Osteocyte (in vitro differentiated cells): Measurements from ENCODE around the gene PLK2. TPM values are rescaled to one million over a fixed set of nuclear protein-coding genes. Genes with fewer than 3 reads are reported as not detected.

ENCODE experiments used
- DNase-seq: peaks from one replicate; pipeline ENCODE4 v3.0.0; 2021; ENCODE audit warnings: mixed read lengths; ENCODE audit not compliant: unreplicated experiment; ENCODE audit errors: extremely low spot score
- H3K27ac Mint-ChIP-seq: one replicate; pipeline ENCODE4 v1.8.0; 2021; ENCODE audit warnings: mild to moderate bottlenecking, mixed read lengths; ENCODE audit not compliant: unreplicated experiment
- H3K27me3 Mint-ChIP-seq: one replicate; pipeline ENCODE4 v1.8.0; 2021; ENCODE audit warnings: mixed read lengths; ENCODE audit not compliant: unreplicated experiment
- H3K36me3 Mint-ChIP-seq: one replicate; pipeline ENCODE4 v1.8.0; 2021; ENCODE audit warnings: mixed read lengths; ENCODE audit not compliant: unreplicated experiment
- H3K4me1 Mint-ChIP-seq: one replicate; pipeline ENCODE4 v1.8.0; 2021; ENCODE audit warnings: mixed read lengths; ENCODE audit not compliant: unreplicated experiment
- H3K4me3 Mint-ChIP-seq: one replicate; pipeline ENCODE4 v1.8.0; 2021; ENCODE audit warnings: mild to moderate bottlenecking, moderate library complexity, mixed read lengths; ENCODE audit not compliant: unreplicated experiment
- H3K9me3 Mint-ChIP-seq: one replicate; pipeline ENCODE4 v1.8.0; 2021; ENCODE audit warnings: mixed read lengths; ENCODE audit not compliant: unreplicated experiment
- CTCF ChIP-seq: fragments of 200-600 bp; sonication (generic); IDR thresholded peaks from 2 replicates; pipeline ENCODE4 v1.5.0; 2021; ENCODE audit warnings: antibody characterized with exemption, mild to moderate bottlenecking, moderate library complexity
- total RNA-seq: library from RNA; stranded (reverse); gene quantifications from 2 replicates; pipeline ENCODE4 v1.2.1, GENCODE V29; 2021

The PLK2 gene
- total RNA-seq, 1 donor from 2014 or later, result 73.3 TPM

- H3K4me3 Mint-ChIP-seq, result no peak overlapping the region
- no peak for DNase-seq
- H3K27me3 Mint-ChIP-seq, result peaks cover 61% of the 10 kb centered on the region
- H3K9me3 Mint-ChIP-seq, result no peaks in the 10 kb centered on the region
- no peaks in the 10 kb centered on the region for H3K36me3 Mint-ChIP-seq
- H3K27ac Mint-ChIP-seq, result no peak overlapping the region
- no peaks in the 10 kb centered on the region for H3K4me1 Mint-ChIP-seq
- TF ChIP-seq CTCF, result no peak
Measured at GRCh38 chr5:58493141-58493540, 33.3 kb upstream of the PLK2 start.

GRCh38 chr5:58491216-58491892 is 31.5 kb upstream of the PLK2 start, which contains the start of gene GAPT:
TSS of gene GAPT (plus strand) at chr5:58491435. CDS start at chr5:58494537, 3,102 bp downstream.
- Mint-ChIP-seq H3K36me3 (no peaks in the 10 kb centered on the region), H3K4me1 (no peaks in the 10 kb centered on the region), H3K27ac (no peak within 1 kb of the TSS), H3K27me3 (peaks cover 68% of the 10 kb centered on the region), H3K4me3 (no peak within 1 kb of the TSS), H3K9me3 (no peaks in the 10 kb centered on the region)
- no peak for DNase-seq
- TF ChIP-seq CTCF, result no peak

GRCh38 chr5:58490402-58491050 is 30.6 kb upstream of the PLK2 start:
- peaks cover 66% of the 10 kb centered on the region for H3K27me3 Mint-ChIP-seq
- H3K27ac Mint-ChIP-seq, result no peak overlapping the region
- no peak for TF ChIP-seq CTCF
- no peaks in the 10 kb centered on the region for H3K36me3 Mint-ChIP-seq
- H3K9me3 Mint-ChIP-seq, result no peaks in the 10 kb centered on the region
- DNase-seq, result no peak
- no peak overlapping the region for H3K4me3 Mint-ChIP-seq
- no peaks in the 10 kb centered on the region for H3K4me1 Mint-ChIP-seq

- Mint-ChIP-seq H3K27me3 (peaks cover 52% of the 10 kb centered on the region), H3K4me1 (no peaks in the 10 kb centered on the region), H3K36me3 (no peaks in the 10 kb centered on the region), H3K4me3 (no peak overlapping the region), H3K27ac (no peak overlapping the region), H3K9me3 (no peaks in the 10 kb centered on the region)
- DNase-seq, result no peak
- no peak for TF ChIP-seq CTCF
Measured at GRCh38 chr5:58486290-58486689, 26.4 kb upstream of the PLK2 start.

GRCh38 chr5:58484505-58484904 is 24.6 kb upstream of the PLK2 start:
- Mint-ChIP-seq H3K9me3 (no peaks in the 10 kb centered on the region), H3K4me1 (no peaks in the 10 kb centered on the region), H3K4me3 (no peak overlapping the region), H3K36me3 (no peaks in the 10 kb centered on the region), H3K27ac (no peak overlapping the region), H3K27me3 (peaks cover 37% of the 10 kb centered on the region)
- no peak for DNase-seq
- TF ChIP-seq CTCF, result no peak
